ENCODE measurements around the gene ADAMTS14.

DNA sequence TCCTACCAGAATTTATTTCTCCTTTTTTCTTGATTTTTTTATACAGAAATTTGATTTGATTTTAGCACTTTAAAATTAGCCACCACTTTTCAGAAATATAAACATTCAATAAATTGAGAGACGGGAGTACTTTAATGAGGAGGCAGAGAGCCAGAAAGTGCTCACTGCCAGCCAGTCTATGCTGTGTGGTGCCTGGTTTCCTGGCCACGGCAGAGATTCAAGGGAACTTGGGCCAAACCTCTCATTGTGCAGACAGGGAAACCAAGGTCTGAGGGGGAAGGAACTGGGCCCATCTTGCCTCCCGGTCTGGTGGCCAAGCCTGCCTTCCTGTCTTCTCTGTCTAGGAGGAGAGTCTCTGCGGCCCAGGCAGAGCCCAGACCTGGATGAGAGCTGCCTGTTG is 25.9 kb downstream of the ADAMTS14 start:
- no peak for TF ChIP-seq EP300 (IDR thresholded peaks at IDR 0.05; ENCODE audit: borderline replicate concordance)
- TF ChIP-seq TEAD4 (IDR thresholded peaks at IDR 0.05), result no peak
- TF ChIP-seq, protein P1, sequence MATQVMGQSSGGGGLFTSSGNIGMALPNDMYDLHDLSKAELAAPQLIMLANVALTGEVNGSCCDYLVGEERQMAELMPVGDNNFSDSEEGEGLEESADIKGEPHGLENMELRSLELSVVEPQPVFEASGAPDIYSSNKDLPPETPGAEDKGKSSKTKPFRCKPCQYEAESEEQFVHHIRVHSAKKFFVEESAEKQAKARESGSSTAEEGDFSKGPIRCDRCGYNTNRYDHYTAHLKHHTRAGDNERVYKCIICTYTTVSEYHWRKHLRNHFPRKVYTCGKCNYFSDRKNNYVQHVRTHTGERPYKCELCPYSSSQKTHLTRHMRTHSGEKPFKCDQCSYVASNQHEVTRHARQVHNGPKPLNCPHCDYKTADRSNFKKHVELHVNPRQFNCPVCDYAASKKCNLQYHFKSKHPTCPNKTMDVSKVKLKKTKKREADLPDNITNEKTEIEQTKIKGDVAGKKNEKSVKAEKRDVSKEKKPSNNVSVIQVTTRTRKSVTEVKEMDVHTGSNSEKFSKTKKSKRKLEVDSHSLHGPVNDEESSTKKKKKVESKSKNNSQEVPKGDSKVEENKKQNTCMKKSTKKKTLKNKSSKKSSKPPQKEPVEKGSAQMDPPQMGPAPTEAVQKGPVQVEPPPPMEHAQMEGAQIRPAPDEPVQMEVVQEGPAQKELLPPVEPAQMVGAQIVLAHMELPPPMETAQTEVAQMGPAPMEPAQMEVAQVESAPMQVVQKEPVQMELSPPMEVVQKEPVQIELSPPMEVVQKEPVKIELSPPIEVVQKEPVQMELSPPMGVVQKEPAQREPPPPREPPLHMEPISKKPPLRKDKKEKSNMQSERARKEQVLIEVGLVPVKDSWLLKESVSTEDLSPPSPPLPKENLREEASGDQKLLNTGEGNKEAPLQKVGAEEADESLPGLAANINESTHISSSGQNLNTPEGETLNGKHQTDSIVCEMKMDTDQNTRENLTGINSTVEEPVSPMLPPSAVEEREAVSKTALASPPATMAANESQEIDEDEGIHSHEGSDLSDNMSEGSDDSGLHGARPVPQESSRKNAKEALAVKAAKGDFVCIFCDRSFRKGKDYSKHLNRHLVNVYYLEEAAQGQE (IDR thresholded peaks at IDR 0.05; ENCODE audit: low read depth), result no peak
- no peak for TF ChIP-seq CEBPB (IDR thresholded peaks at IDR 0.05)
- TF ChIP-seq MAX (IDR thresholded peaks at IDR 0.05), result no peak
- no peak for TF ChIP-seq YY1 (IDR thresholded peaks at IDR 0.05; ENCODE audit: low read depth)
- no peak for TF ChIP-seq RAD21 (IDR thresholded peaks at IDR 0.05; ENCODE audit: low read depth)
- TF ChIP-seq, protein P2, sequence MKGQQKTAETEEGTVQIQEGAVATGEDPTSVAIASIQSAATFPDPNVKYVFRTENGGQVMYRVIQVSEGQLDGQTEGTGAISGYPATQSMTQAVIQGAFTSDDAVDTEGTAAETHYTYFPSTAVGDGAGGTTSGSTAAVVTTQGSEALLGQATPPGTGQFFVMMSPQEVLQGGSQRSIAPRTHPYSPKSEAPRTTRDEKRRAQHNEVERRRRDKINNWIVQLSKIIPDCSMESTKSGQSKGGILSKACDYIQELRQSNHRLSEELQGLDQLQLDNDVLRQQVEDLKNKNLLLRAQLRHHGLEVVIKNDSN (IDR thresholded peaks at IDR 0.05), result no peak
- no peak for TF ChIP-seq TCF12 (IDR thresholded peaks at IDR 0.05; ENCODE audit: low read depth)

Data from Ishikawa (cell line).